PC-9 (cell line): ENCODE results near the gene OPRM1. TPM values are rescaled to one million over a fixed set of nuclear protein-coding genes. Genes with fewer than 3 reads are reported as not detected.

Source experiments
- BruUV-seq: library from RNA; stranded (reverse); fragments of 400-500 nt; replicated peaks from 2 replicates; lab custom pipeline; 2021; lab: Mats Ljungman, UMichigan
- CTCF ChIA-PET: fragments of 300-600 bp; sonication (Branson Sonifier 250); formaldehyde crosslinking; loops from one replicate; lab custom pipeline; 2022; ENCODE audit warnings: antibody characterized with exemption; lab: Charles Lee
- POLR2A ChIA-PET: fragments of 300-600 bp; sonication (Branson Sonifier 250); formaldehyde crosslinking; loops from one replicate; lab custom pipeline; 2022; ENCODE audit warnings: antibody characterized with exemption; ENCODE audit not compliant: unreplicated experiment; lab: Charles Lee
- DNase-seq, 2 experiments: peaks; one replicate each; pipeline versions ENCODE4 v3.0.0 to v3.0.0-alpha.2; 2015 to 2022; ENCODE audit warnings: mixed read lengths in 1 of 2
- H2AFZ ChIP-seq: fragments of 200-600 bp; sonication (generic); 2 replicates; pipeline ENCODE4 v1.8.1; 2017; ENCODE audit warnings: antibody characterized with exemption
- H3F3A ChIP-seq: fragments of 200-600 bp; sonication (generic); 2 replicates; pipeline ENCODE4 v1.8.1; 2017; ENCODE audit warnings: antibody characterized with exemption, mild to moderate bottlenecking, low read depth; ENCODE audit not compliant: insufficient read depth
- H3K27ac ChIP-seq: fragments of 200-600 bp; sonication (generic); 2 replicates; pipeline ENCODE4 v1.6.1; 2016; ENCODE audit warnings: mixed run types
- H3K27me3 ChIP-seq: fragments of 200-600 bp; sonication (generic); 2 replicates; pipeline ENCODE4 v1.6.1; 2016; ENCODE audit warnings: low read depth, mixed run types; ENCODE audit not compliant: insufficient read depth
- H3K36me3 ChIP-seq: fragments of 200-600 bp; sonication (generic); 2 replicates; pipeline ENCODE4 v1.6.1; 2016; ENCODE audit warnings: low read depth, mixed run types
- H3K4me1 ChIP-seq: fragments of 200-600 bp; sonication (generic); replicated peaks from 2 replicates; pipeline ENCODE4 v1.6.1; 2016; ENCODE audit warnings: mixed run types; ENCODE audit not compliant: insufficient read depth
- H3K4me2 ChIP-seq: fragments of 200-600 bp; sonication (generic); 2 replicates; pipeline ENCODE4 v1.6.1; 2017; ENCODE audit warnings: mixed run types
- H3K4me3 ChIP-seq: fragments of 200-600 bp; sonication (generic); 2 replicates; pipeline ENCODE4 v1.6.1; 2016; ENCODE audit warnings: mixed run types
- H3K79me2 ChIP-seq: fragments of 200-600 bp; sonication (generic); 2 replicates; pipeline ENCODE4 v1.6.1; 2017; ENCODE audit warnings: low read depth, mixed run types
- H3K9me2 ChIP-seq: fragments of 200-600 bp; sonication (generic); 2 replicates; pipeline ENCODE4 v1.8.1; 2017; ENCODE audit warnings: mild to moderate bottlenecking; ENCODE audit not compliant: insufficient read depth
- H3K9me3 ChIP-seq: fragments of 200-600 bp; sonication (generic); 2 replicates; pipeline ENCODE4 v1.8.1; 2016; ENCODE audit warnings: low read depth; ENCODE audit not compliant: insufficient read depth
- H4K20me1 ChIP-seq: fragments of 200-600 bp; sonication (generic); 2 replicates; pipeline ENCODE4 v1.8.1; 2017; ENCODE audit not compliant: insufficient read depth
- EZH2 ChIP-seq: fragments of 200-600 bp; sonication (generic); IDR thresholded peaks from 2 replicates; pipeline ENCODE4 v1.8.0; 2017; ENCODE audit warnings: antibody characterized with exemption, low read depth
- intact Hi-C: fragments of 100-400 bp; cut with micrococcal nuclease; formaldehyde crosslinking; loops from one replicate; pipeline ENCODE4 v1.10.0; 2022; ENCODE audit not compliant: unreplicated experiment
- total RNA-seq: library from RNA; stranded (reverse); gene quantifications from 2 replicates; pipeline ENCODE4 v1.2.3, GENCODE V29; 2021
- TF ChIP-seq, protein P1 (sequence below): fragments of 200-600 bp; sonication (generic); conservative IDR thresholded peaks from 2 replicates; pipeline ENCODE4 v1.6.1; 2017; ENCODE audit warnings: mixed run types, antibody characterized with exemption, mild to moderate bottlenecking, moderate library complexity

OPRM1 gene
- total RNA-seq, 1 experiment from 2014 or later: not detected

GRCh38 chr6:154245506-154245905 lies 206.5 kb downstream of the OPRM1 start:
- ChIA-PET CTCF (no interaction called here), POLR2A (no interaction called here)
- no peaks in the 10 kb centered on the region for H4K20me1 ChIP-seq
- no peaks in the 10 kb centered on the region for H3K9me2 ChIP-seq
- no peaks in the 10 kb centered on the region for H3K36me3 ChIP-seq
- H3K4me1 ChIP-seq: no peaks in the 10 kb centered on the region
- H3K27me3 ChIP-seq: no peaks in the 10 kb centered on the region
- intact Hi-C loops: no loop called here
- H3K79me2 ChIP-seq: no peaks in the 10 kb centered on the region
- H3K4me2 ChIP-seq: no peak overlapping the region
- DNase-seq: no peak
- no peaks in the 10 kb centered on the region for H3K9me3 ChIP-seq
- no TSS peak for BruUV-seq
- no peaks in the 10 kb centered on the region for H3F3A ChIP-seq
- no peak overlapping the region for H2AFZ ChIP-seq
- H3K27ac ChIP-seq: no peak overlapping the region
- TF ChIP-seq, protein P1, sequence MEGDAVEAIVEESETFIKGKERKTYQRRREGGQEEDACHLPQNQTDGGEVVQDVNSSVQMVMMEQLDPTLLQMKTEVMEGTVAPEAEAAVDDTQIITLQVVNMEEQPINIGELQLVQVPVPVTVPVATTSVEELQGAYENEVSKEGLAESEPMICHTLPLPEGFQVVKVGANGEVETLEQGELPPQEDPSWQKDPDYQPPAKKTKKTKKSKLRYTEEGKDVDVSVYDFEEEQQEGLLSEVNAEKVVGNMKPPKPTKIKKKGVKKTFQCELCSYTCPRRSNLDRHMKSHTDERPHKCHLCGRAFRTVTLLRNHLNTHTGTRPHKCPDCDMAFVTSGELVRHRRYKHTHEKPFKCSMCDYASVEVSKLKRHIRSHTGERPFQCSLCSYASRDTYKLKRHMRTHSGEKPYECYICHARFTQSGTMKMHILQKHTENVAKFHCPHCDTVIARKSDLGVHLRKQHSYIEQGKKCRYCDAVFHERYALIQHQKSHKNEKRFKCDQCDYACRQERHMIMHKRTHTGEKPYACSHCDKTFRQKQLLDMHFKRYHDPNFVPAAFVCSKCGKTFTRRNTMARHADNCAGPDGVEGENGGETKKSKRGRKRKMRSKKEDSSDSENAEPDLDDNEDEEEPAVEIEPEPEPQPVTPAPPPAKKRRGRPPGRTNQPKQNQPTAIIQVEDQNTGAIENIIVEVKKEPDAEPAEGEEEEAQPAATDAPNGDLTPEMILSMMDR: no peak
- TF ChIP-seq EZH2: no peak
- H3K4me3 ChIP-seq: no peak overlapping the region

DNA sequence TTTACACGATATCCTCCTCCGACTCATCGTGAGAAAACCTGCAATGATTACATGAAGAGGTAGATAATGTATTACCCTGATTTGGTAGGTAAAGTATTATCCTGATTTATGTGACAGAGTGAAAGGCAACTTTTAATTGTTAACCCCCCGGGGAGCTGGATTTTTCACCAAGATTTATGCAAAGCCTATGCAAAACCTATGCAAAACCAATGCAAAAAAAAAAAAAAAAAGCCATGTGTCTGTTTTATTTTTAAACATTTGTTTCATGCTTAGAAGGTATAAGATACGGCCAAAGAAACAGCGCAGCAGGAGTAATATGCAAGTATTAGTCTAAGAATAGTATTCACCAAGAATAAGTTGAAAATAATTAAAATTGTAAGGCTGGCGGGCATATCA lies 207.7 kb downstream of the OPRM1 start:
- no peak for DNase-seq
- Histone ChIP-seq H3K36me3 (no peaks in the 10 kb centered on the region), H3K4me3 (no peak overlapping the region), H3K27me3 (no peaks in the 10 kb centered on the region), H3K9me2 (no peaks in the 10 kb centered on the region), H3K9me3 (no peaks in the 10 kb centered on the region), H3K4me1 (no peaks in the 10 kb centered on the region), H4K20me1 (no peaks in the 10 kb centered on the region), H3K27ac (no peak overlapping the region), H3K4me2 (no peak overlapping the region), H3F3A (no peaks in the 10 kb centered on the region), H3K79me2 (no peaks in the 10 kb centered on the region), H2AFZ (no peak overlapping the region)
- intact Hi-C loops: no loop called here
- ChIA-PET CTCF (no interaction called here), POLR2A (interaction anchor here (0.6 kb wide), 1 partner anchor 10 kb away, joined by 5 read pairs; no protein-coding TSS in a partner anchor)
- no TSS peak for BruUV-seq
- TF ChIP-seq EZH2: no peak
- TF ChIP-seq, protein P1: no peak

GRCh38 chr6:154247119-154247861 lies 208.2 kb downstream of the OPRM1 start:
- no peak overlapping the region for H3K27ac ChIP-seq
- no peaks in the 10 kb centered on the region for H4K20me1 ChIP-seq
- CTCF ChIA-PET: no interaction called here
- POLR2A ChIA-PET: interaction anchor here (0.6 to 0.7 kb wide), 2 partner anchors 11 to 1638 kb away, joined by 5 to 14 read pairs; no protein-coding TSS in a partner anchor
- H3K27me3 ChIP-seq: no peaks in the 10 kb centered on the region
- H3K4me2 ChIP-seq: no peak overlapping the region
- no peaks in the 10 kb centered on the region for H3K9me2 ChIP-seq
- no peak overlapping the region for H3K4me3 ChIP-seq
- no peaks in the 10 kb centered on the region for H3K79me2 ChIP-seq
- H3K4me1 ChIP-seq: no peaks in the 10 kb centered on the region
- DNase-seq: no peak
- no TSS peak for BruUV-seq
- intact Hi-C loops: no loop called here
- H3K9me3 ChIP-seq: no peaks in the 10 kb centered on the region
- no peaks in the 10 kb centered on the region for H3K36me3 ChIP-seq
- 0 out of 2 replicates have a peak overlapping the region, but pooled peaks have one; percentile 52 for H2AFZ ChIP-seq
- H3F3A ChIP-seq: no peaks in the 10 kb centered on the region
- no peak for TF ChIP-seq EZH2
- TF ChIP-seq, protein P1: no peak
